Stromal cell of bone marrow (primary cell): ENCODE data around the gene ZMPSTE24.
"Not testable (repeated sequence)": the region's sequence is repeated elsewhere in the genome, so short reads cannot be mapped to it uniquely, and the experiment has no call there.

Experiments used
- DNase-seq: peaks from one replicate; pipeline ENCODE4 v3.0.0-alpha.2; 2012; ENCODE audit warnings: low read depth

The ZMPSTE24 gene

GRCh38 chr1:40318970-40319621, 61.1 kb downstream of the ZMPSTE24 start:
- DNase-seq = no peak

GRCh38 chr1:40331403-40331802, 73.4 kb downstream of the ZMPSTE24 start:
- not testable (repeated sequence) for DNase-seq

GRCh38 chr1:40332695-40333094, 74.7 kb downstream of the ZMPSTE24 start:
- DNase-seq = no peak

- no peak for DNase-seq
These were observed 79.4 kb downstream of the ZMPSTE24 start for GRCh38 chr1:40337443-40337842.

- peak; percentile 37 for DNase-seq
These were observed 80.8 kb downstream of the ZMPSTE24 start for GRCh38 chr1:40338745-40339419.

GRCh38 chr1:40339420-40340323, 81.6 kb downstream of the ZMPSTE24 start:
- DNase-seq = no peak

- no peak for DNase-seq
These were observed 83.7 kb downstream of the ZMPSTE24 start for GRCh38 chr1:40341491-40342380.

GRCh38 chr1:40342381-40342717, 84.3 kb downstream of the ZMPSTE24 start:
- DNase-seq = not testable (repeated sequence)
